GM12878 (cell line): Measurements from ENCODE around the gene LTBP4.

Source experiments
- BRCA1 ChIP-seq: IDR thresholded peaks from 2 replicates; pipeline ENCODE4 v1.6.1; 2011; ENCODE audit warnings: low read depth, low read length, improper control_type of control experiment
- ETV6 ChIP-seq, 2 experiments: fragments of 450-650 bp in 1 of 2; IDR thresholded peaks in 1 of 2; conservative IDR thresholded peaks in 1 of 2; 2 replicates each; pipeline ENCODE4 v1.6.1; 2014; ENCODE audit warnings: antibody characterized with exemption in 1 of 2, borderline replicate concordance in 1 of 2, low read depth in 1 of 2, mild to moderate bottlenecking in 1 of 2, moderate library complexity in 1 of 2
- RELA ChIP-seq: fragments of 450-650 bp; IDR thresholded peaks from 2 replicates; pipeline ENCODE4 v1.8.0; 2014; ENCODE audit warnings: borderline replicate concordance; ENCODE audit not compliant: partially characterized antibody
- SIX5 ChIP-seq: IDR thresholded peaks from 2 replicates; pipeline ENCODE4 v1.6.1; 2011; ENCODE audit warnings: mild to moderate bottlenecking, low read depth, low read length, moderate library complexity; ENCODE audit not compliant: severe bottlenecking
- SMC3 ChIP-seq: IDR thresholded peaks from 2 replicates; pipeline ENCODE4 v1.6.1; 2011; ENCODE audit warnings: low read length, improper control_type of control experiment, borderline replicate concordance
- SP1 ChIP-seq: IDR thresholded peaks from one replicate; pipeline ENCODE4 v1.6.1; 2011; ENCODE audit warnings: low read depth, low read length
- TF ChIP-seq, protein P1 (sequence below): IDR thresholded peaks from 2 replicates; pipeline ENCODE4 v1.6.1; 2011; ENCODE audit warnings: mild to moderate bottlenecking, low read depth, low read length, moderate library complexity; ENCODE audit not compliant: insufficient replicate concordance
- TF ChIP-seq, protein P2 (sequence below): fragments of 150-350 bp; IDR thresholded peaks from 2 replicates; pipeline ENCODE4 v1.6.1; 2016; ENCODE audit warnings: low read depth, low read length
- TF ChIP-seq, protein P3 (sequence below): fragments of 450-650 bp; IDR thresholded peaks from 2 replicates; pipeline ENCODE4 v1.6.1; 2017; ENCODE audit warnings: low read depth, mild to moderate bottlenecking, moderate library complexity
- TF ChIP-seq, protein P4 (sequence below): IDR thresholded peaks from 2 replicates; pipeline ENCODE4 v1.6.1; 2012; ENCODE audit warnings: low read depth, low read length, improper control_type of control experiment
- TF ChIP-seq, protein P5 (sequence below): fragments of 450-650 bp; IDR thresholded peaks from 2 replicates; pipeline ENCODE4 v1.6.1; 2017; ENCODE audit warnings: mild to moderate bottlenecking
- TF ChIP-seq, protein P6 (sequence below), 3 experiments: IDR thresholded peaks in 2 of 3; conservative IDR thresholded peaks in 1 of 3; 2 replicates each; pipeline ENCODE4 v1.5.1; 2011; ENCODE audit warnings: low read depth in 3 of 3, low read length in 3 of 3, mild to moderate bottlenecking in 3 of 3, control low read depth in 2 of 3, moderate library complexity in 2 of 3, inconsistent platforms in 1 of 3, mixed read lengths in 1 of 3; ENCODE audit not compliant: control insufficient read depth in 2 of 3, insufficient read depth in 1 of 3; ENCODE audit errors: extremely low read depth in 1 of 3

DNA sequence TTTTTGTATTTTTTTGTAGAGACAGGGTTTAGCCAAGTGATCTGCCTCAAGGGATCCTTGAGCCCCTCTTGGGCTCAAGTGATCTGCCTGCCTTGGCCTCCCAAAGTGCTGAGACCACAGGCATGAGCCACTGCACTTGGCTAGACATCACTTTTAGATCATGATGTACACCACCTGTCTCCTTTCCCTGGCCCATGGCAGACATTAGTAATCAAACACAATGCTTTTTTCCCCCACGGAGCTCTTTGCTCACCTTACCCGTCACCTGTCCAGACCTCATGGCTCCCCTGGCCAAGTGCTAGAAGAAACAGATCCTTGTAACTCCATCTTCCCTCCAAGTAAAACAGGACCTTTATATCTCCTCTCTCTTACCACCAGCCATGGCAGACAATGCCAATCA, 70.9 kb downstream of the LTBP4 start:
- TF ChIP-seq, protein P1, sequence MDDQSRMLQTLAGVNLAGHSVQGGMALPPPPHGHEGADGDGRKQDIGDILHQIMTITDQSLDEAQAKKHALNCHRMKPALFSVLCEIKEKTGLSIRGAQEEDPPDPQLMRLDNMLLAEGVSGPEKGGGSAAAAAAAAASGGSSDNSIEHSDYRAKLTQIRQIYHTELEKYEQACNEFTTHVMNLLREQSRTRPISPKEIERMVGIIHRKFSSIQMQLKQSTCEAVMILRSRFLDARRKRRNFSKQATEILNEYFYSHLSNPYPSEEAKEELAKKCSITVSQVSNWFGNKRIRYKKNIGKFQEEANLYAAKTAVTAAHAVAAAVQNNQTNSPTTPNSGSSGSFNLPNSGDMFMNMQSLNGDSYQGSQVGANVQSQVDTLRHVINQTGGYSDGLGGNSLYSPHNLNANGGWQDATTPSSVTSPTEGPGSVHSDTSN, result no peak
- TF ChIP-seq, protein P2, sequence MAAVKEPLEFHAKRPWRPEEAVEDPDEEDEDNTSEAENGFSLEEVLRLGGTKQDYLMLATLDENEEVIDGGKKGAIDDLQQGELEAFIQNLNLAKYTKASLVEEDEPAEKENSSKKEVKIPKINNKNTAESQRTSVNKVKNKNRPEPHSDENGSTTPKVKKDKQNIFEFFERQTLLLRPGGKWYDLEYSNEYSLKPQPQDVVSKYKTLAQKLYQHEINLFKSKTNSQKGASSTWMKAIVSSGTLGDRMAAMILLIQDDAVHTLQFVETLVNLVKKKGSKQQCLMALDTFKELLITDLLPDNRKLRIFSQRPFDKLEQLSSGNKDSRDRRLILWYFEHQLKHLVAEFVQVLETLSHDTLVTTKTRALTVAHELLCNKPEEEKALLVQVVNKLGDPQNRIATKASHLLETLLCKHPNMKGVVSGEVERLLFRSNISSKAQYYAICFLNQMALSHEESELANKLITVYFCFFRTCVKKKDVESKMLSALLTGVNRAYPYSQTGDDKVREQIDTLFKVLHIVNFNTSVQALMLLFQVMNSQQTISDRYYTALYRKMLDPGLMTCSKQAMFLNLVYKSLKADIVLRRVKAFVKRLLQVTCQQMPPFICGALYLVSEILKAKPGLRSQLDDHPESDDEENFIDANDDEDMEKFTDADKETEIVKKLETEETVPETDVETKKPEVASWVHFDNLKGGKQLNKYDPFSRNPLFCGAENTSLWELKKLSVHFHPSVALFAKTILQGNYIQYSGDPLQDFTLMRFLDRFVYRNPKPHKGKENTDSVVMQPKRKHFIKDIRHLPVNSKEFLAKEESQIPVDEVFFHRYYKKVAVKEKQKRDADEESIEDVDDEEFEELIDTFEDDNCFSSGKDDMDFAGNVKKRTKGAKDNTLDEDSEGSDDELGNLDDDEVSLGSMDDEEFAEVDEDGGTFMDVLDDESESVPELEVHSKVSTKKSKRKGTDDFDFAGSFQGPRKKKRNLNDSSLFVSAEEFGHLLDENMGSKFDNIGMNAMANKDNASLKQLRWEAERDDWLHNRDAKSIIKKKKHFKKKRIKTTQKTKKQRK, result no peak
- TF ChIP-seq, protein P3, sequence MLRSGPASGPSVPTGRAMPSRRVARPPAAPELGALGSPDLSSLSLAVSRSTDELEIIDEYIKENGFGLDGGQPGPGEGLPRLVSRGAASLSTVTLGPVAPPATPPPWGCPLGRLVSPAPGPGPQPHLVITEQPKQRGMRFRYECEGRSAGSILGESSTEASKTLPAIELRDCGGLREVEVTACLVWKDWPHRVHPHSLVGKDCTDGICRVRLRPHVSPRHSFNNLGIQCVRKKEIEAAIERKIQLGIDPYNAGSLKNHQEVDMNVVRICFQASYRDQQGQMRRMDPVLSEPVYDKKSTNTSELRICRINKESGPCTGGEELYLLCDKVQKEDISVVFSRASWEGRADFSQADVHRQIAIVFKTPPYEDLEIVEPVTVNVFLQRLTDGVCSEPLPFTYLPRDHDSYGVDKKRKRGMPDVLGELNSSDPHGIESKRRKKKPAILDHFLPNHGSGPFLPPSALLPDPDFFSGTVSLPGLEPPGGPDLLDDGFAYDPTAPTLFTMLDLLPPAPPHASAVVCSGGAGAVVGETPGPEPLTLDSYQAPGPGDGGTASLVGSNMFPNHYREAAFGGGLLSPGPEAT, result no peak
- TF ChIP-seq, protein P4, sequence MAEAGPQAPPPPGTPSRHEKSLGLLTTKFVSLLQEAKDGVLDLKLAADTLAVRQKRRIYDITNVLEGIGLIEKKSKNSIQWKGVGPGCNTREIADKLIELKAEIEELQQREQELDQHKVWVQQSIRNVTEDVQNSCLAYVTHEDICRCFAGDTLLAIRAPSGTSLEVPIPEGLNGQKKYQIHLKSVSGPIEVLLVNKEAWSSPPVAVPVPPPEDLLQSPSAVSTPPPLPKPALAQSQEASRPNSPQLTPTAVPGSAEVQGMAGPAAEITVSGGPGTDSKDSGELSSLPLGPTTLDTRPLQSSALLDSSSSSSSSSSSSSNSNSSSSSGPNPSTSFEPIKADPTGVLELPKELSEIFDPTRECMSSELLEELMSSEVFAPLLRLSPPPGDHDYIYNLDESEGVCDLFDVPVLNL, result no peak
- TF ChIP-seq, protein P5, sequence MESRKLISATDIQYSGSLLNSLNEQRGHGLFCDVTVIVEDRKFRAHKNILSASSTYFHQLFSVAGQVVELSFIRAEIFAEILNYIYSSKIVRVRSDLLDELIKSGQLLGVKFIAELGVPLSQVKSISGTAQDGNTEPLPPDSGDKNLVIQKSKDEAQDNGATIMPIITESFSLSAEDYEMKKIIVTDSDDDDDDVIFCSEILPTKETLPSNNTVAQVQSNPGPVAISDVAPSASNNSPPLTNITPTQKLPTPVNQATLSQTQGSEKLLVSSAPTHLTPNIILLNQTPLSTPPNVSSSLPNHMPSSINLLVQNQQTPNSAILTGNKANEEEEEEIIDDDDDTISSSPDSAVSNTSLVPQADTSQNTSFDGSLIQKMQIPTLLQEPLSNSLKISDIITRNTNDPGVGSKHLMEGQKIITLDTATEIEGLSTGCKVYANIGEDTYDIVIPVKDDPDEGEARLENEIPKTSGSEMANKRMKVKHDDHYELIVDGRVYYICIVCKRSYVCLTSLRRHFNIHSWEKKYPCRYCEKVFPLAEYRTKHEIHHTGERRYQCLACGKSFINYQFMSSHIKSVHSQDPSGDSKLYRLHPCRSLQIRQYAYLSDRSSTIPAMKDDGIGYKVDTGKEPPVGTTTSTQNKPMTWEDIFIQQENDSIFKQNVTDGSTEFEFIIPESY, result no peak
- TF ChIP-seq SMC3 (no peak), SIX5 (no peak), SP1 (no peak), RELA (no peak), ETV6 (conservative IDR thresholded peaks at IDR 0.05 in 1 of 2, IDR thresholded peaks at IDR 0.05 in 1 of 2; ENCODE audit: borderline replicate concordance in 1 of 2, low read depth in 1 of 2) (no peak), BRCA1 (no peak)
- TF ChIP-seq, protein P6, sequence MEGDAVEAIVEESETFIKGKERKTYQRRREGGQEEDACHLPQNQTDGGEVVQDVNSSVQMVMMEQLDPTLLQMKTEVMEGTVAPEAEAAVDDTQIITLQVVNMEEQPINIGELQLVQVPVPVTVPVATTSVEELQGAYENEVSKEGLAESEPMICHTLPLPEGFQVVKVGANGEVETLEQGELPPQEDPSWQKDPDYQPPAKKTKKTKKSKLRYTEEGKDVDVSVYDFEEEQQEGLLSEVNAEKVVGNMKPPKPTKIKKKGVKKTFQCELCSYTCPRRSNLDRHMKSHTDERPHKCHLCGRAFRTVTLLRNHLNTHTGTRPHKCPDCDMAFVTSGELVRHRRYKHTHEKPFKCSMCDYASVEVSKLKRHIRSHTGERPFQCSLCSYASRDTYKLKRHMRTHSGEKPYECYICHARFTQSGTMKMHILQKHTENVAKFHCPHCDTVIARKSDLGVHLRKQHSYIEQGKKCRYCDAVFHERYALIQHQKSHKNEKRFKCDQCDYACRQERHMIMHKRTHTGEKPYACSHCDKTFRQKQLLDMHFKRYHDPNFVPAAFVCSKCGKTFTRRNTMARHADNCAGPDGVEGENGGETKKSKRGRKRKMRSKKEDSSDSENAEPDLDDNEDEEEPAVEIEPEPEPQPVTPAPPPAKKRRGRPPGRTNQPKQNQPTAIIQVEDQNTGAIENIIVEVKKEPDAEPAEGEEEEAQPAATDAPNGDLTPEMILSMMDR (IDR thresholded peaks at IDR 0.05 in 2 of 3, conservative IDR thresholded peaks at IDR 0.05 in 1 of 3; ENCODE audit: control insufficient read depth in 2 of 3, extremely low read depth in 1 of 3, insufficient read depth in 1 of 3, low read depth in 3 of 3, low read length in 3 of 3), result no peak
